Gastrocnemius medialis (tissue), 4 donors: ENCODE measurements around the gene SETD3.

Experiments
- POLR2A ChIP-seq, 2 donors: fragments of 450-650 bp; IDR thresholded peaks; one replicate each; pipeline ENCODE4 v1.6.1; 2017; ENCODE audit warnings: antibody characterized with exemption in 2 of 2, mild to moderate bottlenecking in 2 of 2, moderate library complexity in 2 of 2
- TF ChIP-seq, protein P1 (sequence below), 5 experiments: fragments of 450-650 bp in 3 of 5; fragments of 200-600 bp in 2 of 5; sonication (generic) in 2 of 5; IDR thresholded peaks in 4 of 5; conservative IDR thresholded peaks in 1 of 5; 1 replicate in 4 of 5; 2 replicates in 1 of 5; pipeline ENCODE4 v1.5.1; 2016 to 2019; ENCODE audit warnings: antibody characterized with exemption in 5 of 5, mild to moderate bottlenecking in 3 of 5, moderate library complexity in 3 of 5

DNA sequence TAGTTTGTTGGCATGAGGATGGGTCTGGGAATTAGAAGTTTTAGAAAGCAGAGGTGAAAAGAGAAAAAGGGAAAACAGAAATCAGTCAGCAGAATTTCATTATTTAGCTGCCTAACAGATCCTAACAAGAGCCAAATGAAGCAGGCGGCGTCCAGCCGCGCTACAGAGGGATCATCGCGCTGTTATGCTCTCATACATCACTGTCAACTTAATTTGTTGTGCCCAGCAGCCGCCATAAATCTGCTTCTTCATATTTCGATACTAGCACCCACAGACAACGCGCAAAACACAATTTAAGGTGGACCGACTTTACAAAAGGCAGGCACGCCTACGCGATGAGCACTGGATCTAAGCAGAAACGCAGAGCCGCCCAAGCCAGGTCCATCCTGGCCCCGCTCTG is 66.7 kb downstream of the SETD3 start:
- TF ChIP-seq, protein P1, sequence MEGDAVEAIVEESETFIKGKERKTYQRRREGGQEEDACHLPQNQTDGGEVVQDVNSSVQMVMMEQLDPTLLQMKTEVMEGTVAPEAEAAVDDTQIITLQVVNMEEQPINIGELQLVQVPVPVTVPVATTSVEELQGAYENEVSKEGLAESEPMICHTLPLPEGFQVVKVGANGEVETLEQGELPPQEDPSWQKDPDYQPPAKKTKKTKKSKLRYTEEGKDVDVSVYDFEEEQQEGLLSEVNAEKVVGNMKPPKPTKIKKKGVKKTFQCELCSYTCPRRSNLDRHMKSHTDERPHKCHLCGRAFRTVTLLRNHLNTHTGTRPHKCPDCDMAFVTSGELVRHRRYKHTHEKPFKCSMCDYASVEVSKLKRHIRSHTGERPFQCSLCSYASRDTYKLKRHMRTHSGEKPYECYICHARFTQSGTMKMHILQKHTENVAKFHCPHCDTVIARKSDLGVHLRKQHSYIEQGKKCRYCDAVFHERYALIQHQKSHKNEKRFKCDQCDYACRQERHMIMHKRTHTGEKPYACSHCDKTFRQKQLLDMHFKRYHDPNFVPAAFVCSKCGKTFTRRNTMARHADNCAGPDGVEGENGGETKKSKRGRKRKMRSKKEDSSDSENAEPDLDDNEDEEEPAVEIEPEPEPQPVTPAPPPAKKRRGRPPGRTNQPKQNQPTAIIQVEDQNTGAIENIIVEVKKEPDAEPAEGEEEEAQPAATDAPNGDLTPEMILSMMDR (IDR thresholded peaks at IDR 0.05 in 4 of 5, conservative IDR thresholded peaks at IDR 0.05 in 1 of 5): no peak
- no peak for TF ChIP-seq POLR2A (IDR thresholded peaks at IDR 0.05)
